HL-60/S4 treated with retinoic acid at 250 ng/mL for 4 days and 3 days (cell line): ENCODE data around the gene PXK.
"Not testable (repeated sequence)": the region's sequence is repeated elsewhere in the genome, so short reads cannot be mapped to it uniquely, and the experiment has no call there.

Experiments used
- in situ Hi-C: fragments of 300-500 bp; cut with MboI; formaldehyde crosslinking; loops from 2 replicates; pipeline ENCODE4 v1.7.0; 2022; ENCODE audit warnings: low sequenced_read_pairs

The PXK gene

GRCh38 chr3:58332575-58333188 lies at the start of gene PXK:
Gene PXK, plus strand, starts transcription at chr3:58332892. Its CDS starts 97 bp downstream, at chr3:58332989.
- in situ Hi-C loops: no loop called here

GRCh38 chr3:58285334-58285733 lies 47.4 kb upstream of the PXK start:
- in situ Hi-C loops: no loop called here

GRCh38 chr3:58287354-58287753 lies 45.3 kb upstream of the PXK start:
- in situ Hi-C loops: no loop called here

- in situ Hi-C loops: no loop called here
These were observed 44.5 kb upstream of the PXK start for GRCh38 chr3:58288011-58288728.

GRCh38 chr3:58288964-58289613 lies 43.6 kb upstream of the PXK start:
- in situ Hi-C loops: not testable (repeated sequence)

GRCh38 chr3:58290446-58290845 lies 42.2 kb upstream of the PXK start:
- in situ Hi-C loops: not testable (repeated sequence)

- in situ Hi-C loops: no loop called here
These were observed 40.9 kb upstream of the PXK start for GRCh38 chr3:58291671-58292338.

GRCh38 chr3:58292866-58293265 lies 39.8 kb upstream of the PXK start:
- in situ Hi-C loops: no loop called here

GRCh38 chr3:58293516-58293915 lies 39.2 kb upstream of the PXK start:
- in situ Hi-C loops: no loop called here

- in situ Hi-C loops: no loop called here
These were observed 36.4 kb upstream of the PXK start for GRCh38 chr3:58296269-58296668.

GRCh38 chr3:58296843-58297242 lies 35.8 kb upstream of the PXK start:
- in situ Hi-C loops: no loop called here

GRCh38 chr3:58298190-58298589 lies 34.5 kb upstream of the PXK start:
- in situ Hi-C loops: no loop called here

- in situ Hi-C loops: no loop called here
These were observed 33.6 kb upstream of the PXK start for GRCh38 chr3:58299075-58299474.

- in situ Hi-C loops: loop anchor here (25.0 kb wide), 1 partner anchor 237 kb away; the partner anchor contains the start of gene ACOX2
These were observed 32.7 kb upstream of the PXK start for GRCh38 chr3:58299839-58300516.

GRCh38 chr3:58305882-58306711 lies 26.6 kb upstream of the PXK start, which contains the start of the genes HTD2 and RPP14:
Gene HTD2, plus strand, starts transcription at chr3:58306520. Its CDS starts 11,094 bp downstream, at chr3:58317614.
Gene RPP14, plus strand, starts transcription at chr3:58306245. Its CDS starts 4,085 bp downstream, at chr3:58310330.
- in situ Hi-C loops: loop anchor here (25.0 kb wide), 1 partner anchor 231 kb away; the partner anchor contains the start of gene ACOX2

- in situ Hi-C loops: loop anchor here (25.0 kb wide), 1 partner anchor 230 kb away; the partner anchor contains the start of gene ACOX2
These were observed 25.0 kb upstream of the PXK start for GRCh38 chr3:58307639-58308215.

- in situ Hi-C loops: loop anchor here (25.0 kb wide), 1 partner anchor 229 kb away; the partner anchor contains the start of gene ACOX2
These were observed 24.0 kb upstream of the PXK start for GRCh38 chr3:58308728-58309127.

- in situ Hi-C loops: loop anchor here (25.0 kb wide), 1 partner anchor 219 kb away; the partner anchor contains the start of gene ACOX2
These were observed 14.9 kb upstream of the PXK start for GRCh38 chr3:58317811-58318210.

GRCh38 chr3:58321791-58322190 lies 10.9 kb upstream of the PXK start:
- in situ Hi-C loops: loop anchor here (10.0 to 25.0 kb wide), 2 partner anchors 93 to 216 kb away; partner anchors contain the start of gene ACOX2
